Endothelial cell of umbilical vein (primary cell): ENCODE measurements around the gene RMP24.

Experiments used
- BruUV-seq: library from RNA; stranded (reverse); fragments of 400-500 nt; replicated peaks from 2 replicates; lab custom pipeline; 2021; lab: Mats Ljungman, UMichigan
- CTCF ChIA-PET: fragments of 300-600, 350-600 bp; sonication (Branson Sonifier 250); formaldehyde crosslinking; loops from one replicate; lab custom pipeline; 2021; ENCODE audit warnings: antibody characterized with exemption, inconsistent platforms; lab: Charles Lee
- POLR2A ChIA-PET: fragments of 300-600, 350-600 bp; sonication (Branson Sonifier 250); formaldehyde crosslinking; loops from one replicate; lab custom pipeline; 2021; ENCODE audit warnings: antibody characterized with exemption, inconsistent platforms; lab: Charles Lee
- DNase-seq: peaks from one replicate; pipeline ENCODE4 v3.0.0-alpha.2; 2011; ENCODE audit warnings: low read depth, low spot score
- FAIRE-seq: peaks from 2 replicates; lab custom pipeline; 2011; peaks lifted over from hg19 to GRCh38; lab: Jason Lieb, UNC
- H2AFZ ChIP-seq: 2 replicates; pipeline ENCODE4 v1.6.0; 2012; ENCODE audit warnings: low read depth, low read length, control low read depth, inconsistent platforms
- H3K27ac ChIP-seq: 2 replicates; pipeline ENCODE4 v1.5.1; 2011; ENCODE audit warnings: low read depth, mild to moderate bottlenecking, control low read depth, low read length, moderate library complexity; ENCODE audit not compliant: insufficient read depth
- H3K27me3 ChIP-seq, 2 experiments: 2 replicates each; pipeline versions ENCODE4 v1.6.0 to v1.6.1; 2011; ENCODE audit warnings: low read length in 2 of 2, mixed read lengths in 1 of 2; ENCODE audit not compliant: control insufficient read depth in 2 of 2, insufficient read depth in 2 of 2
- H3K36me3 ChIP-seq, 2 experiments: 2 replicates in 1 of 2; 3 replicates in 1 of 2; pipeline ENCODE4 v1.5.1; 2011; ENCODE audit warnings: low read length in 2 of 2, mild to moderate bottlenecking in 1 of 2, moderate library complexity in 1 of 2; ENCODE audit not compliant: control insufficient read depth in 2 of 2, insufficient read depth in 2 of 2; ENCODE audit errors: extremely low read depth in 1 of 2
- H3K4me1 ChIP-seq: 3 replicates; pipeline ENCODE4 v1.5.1; 2011; ENCODE audit warnings: mild to moderate bottlenecking, low read length; ENCODE audit not compliant: control insufficient read depth, insufficient read depth; ENCODE audit errors: extremely low read depth
- H3K4me2 ChIP-seq: 2 replicates; pipeline ENCODE4 v1.6.1; 2011; ENCODE audit warnings: low read length, control low read depth, mixed read lengths; ENCODE audit not compliant: insufficient read depth
- H3K4me3 ChIP-seq, 3 experiments: fragments of 200-600 bp in 1 of 3; sonication (generic), shearing (Covaris generic) in 1 of 3; replicated peaks in 1 of 3; 2 replicates each; pipeline ENCODE4 v1.5.1; 2011 to 2016; ENCODE audit warnings: control low read depth in 3 of 3, low read length in 3 of 3, mild to moderate bottlenecking in 2 of 3, inconsistent platforms in 1 of 3, low read depth in 1 of 3, moderate library complexity in 1 of 3; ENCODE audit not compliant: insufficient read depth in 1 of 3
- H3K79me2 ChIP-seq: 2 replicates; pipeline ENCODE4 v1.6.0; 2012; ENCODE audit warnings: low read length, inconsistent platforms; ENCODE audit not compliant: control insufficient read depth, insufficient read depth
- H3K9ac ChIP-seq: replicated peaks from 2 replicates; pipeline ENCODE3; 2011; ENCODE audit warnings: low read length, control low read depth; ENCODE audit not compliant: insufficient read depth; ENCODE audit errors: extremely low read depth
- H3K9me1 ChIP-seq: replicated peaks from 3 replicates; pipeline ENCODE4 v1.6.0; 2011; ENCODE audit warnings: mild to moderate bottlenecking, low read length; ENCODE audit not compliant: control insufficient read depth, insufficient read depth; ENCODE audit errors: extremely low read depth
- H3K9me3 ChIP-seq: replicated peaks from 2 replicates; pipeline ENCODE4 v1.5.1; 2012; ENCODE audit warnings: low read length, inconsistent platforms; ENCODE audit not compliant: control insufficient read depth, insufficient read depth
- H4K20me1 ChIP-seq: replicated peaks from 2 replicates; pipeline ENCODE3; 2011; ENCODE audit warnings: mild to moderate bottlenecking, low read length; ENCODE audit not compliant: control insufficient read depth, insufficient read depth; ENCODE audit errors: extremely low read depth
- EZH2 ChIP-seq: IDR thresholded peaks from 2 replicates; pipeline ENCODE4 v1.6.1; 2012; ENCODE audit warnings: borderline replicate concordance, low read depth, mild to moderate bottlenecking, moderate library complexity, low read length, inconsistent platforms; ENCODE audit not compliant: severe bottlenecking
- FOS ChIP-seq: IDR thresholded peaks from 2 replicates; pipeline ENCODE4 v1.6.1; 2011; ENCODE audit warnings: mild to moderate bottlenecking, low read length, moderate library complexity, borderline replicate concordance; ENCODE audit not compliant: insufficient read depth
- GATA2 ChIP-seq: IDR thresholded peaks from 2 replicates; pipeline ENCODE4 v1.7.0; 2011; ENCODE audit warnings: low read depth, mild to moderate bottlenecking, moderate library complexity, mixed read lengths, low read length; ENCODE audit not compliant: insufficient read length, insufficient read depth
- JUN ChIP-seq: IDR thresholded peaks from 2 replicates; pipeline ENCODE4 v1.6.1; 2011; ENCODE audit warnings: borderline replicate concordance, low read depth; ENCODE audit not compliant: insufficient read length, insufficient read depth
- MYC ChIP-seq: IDR thresholded peaks from one replicate; pipeline ENCODE4 v1.6.1; 2011; ENCODE audit warnings: mild to moderate bottlenecking, low read depth, low read length
- POLR2A ChIP-seq: IDR thresholded peaks from 2 replicates; pipeline ENCODE4 v1.6.1; 2012; ENCODE audit warnings: low read depth, mild to moderate bottlenecking, control low read depth, low read length
- POLR2AphosphoS5 ChIP-seq: IDR thresholded peaks from 2 replicates; pipeline ENCODE4 v1.6.1; 2012; ENCODE audit warnings: low read depth, mild to moderate bottlenecking, control low read depth, low read length, moderate library complexity; ENCODE audit not compliant: insufficient read depth
- dilution Hi-C: fragments of 300-500 bp; cut with MboI; formaldehyde crosslinking; loops from one replicate; pipeline ENCODE4 v1.15.0; 2019; ENCODE audit warnings: low sequenced_read_pairs; ENCODE audit not compliant: extremely low pct_ligation_motif_present
- intact Hi-C: fragments of 100-400 bp; cut with micrococcal nuclease; formaldehyde crosslinking; loops from one replicate; pipeline ENCODE4 v1.10.0; 2022
- TF ChIP-seq, protein P1 (sequence below): IDR thresholded peaks from 2 replicates; pipeline ENCODE4 v1.6.1; 2011; ENCODE audit not compliant: insufficient read depth, insufficient read length
- TF ChIP-seq, protein P2 (sequence below), 2 donors: IDR thresholded peaks; 1 replicate in 1 of 2; 2 replicates in 1 of 2; pipeline ENCODE4 v1.5.1; 2011; ENCODE audit warnings: low read length in 2 of 2, mild to moderate bottlenecking in 2 of 2, moderate library complexity in 2 of 2, control low read depth in 1 of 2, inconsistent platforms in 1 of 2, low read depth in 1 of 2; ENCODE audit not compliant: insufficient read depth in 1 of 2; ENCODE audit errors: extremely low read depth in 1 of 2

RMP24 gene

DNA sequence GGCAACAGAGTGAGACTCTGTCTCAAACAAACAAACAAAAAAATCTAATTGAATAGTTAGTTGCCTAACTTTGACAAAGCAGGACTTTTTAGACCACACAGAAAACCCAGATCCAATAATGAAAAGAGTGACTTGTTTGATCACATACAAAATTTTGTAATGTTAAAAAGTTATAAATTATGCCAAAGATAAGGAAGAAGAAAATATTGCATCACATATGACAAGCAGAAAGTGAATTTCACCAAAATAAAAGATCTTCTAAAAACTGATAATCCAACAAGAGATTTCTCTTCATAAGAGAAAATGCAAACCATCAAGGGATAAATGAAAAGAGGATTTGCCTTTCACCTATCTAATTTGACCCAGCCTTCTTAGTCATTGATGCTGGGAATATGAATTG is 2.8 kb upstream of the RMP24 start:
- H3K4me1 ChIP-seq, result peaks cover 18% of the 10 kb centered on the region
- H3K27me3 ChIP-seq, result peaks cover 4 to 7% of the 10 kb centered on the region in 2 experiments
- no peaks in the 10 kb centered on the region for H3K9me3 ChIP-seq
- no peaks in the 10 kb centered on the region for H3K36me3 ChIP-seq
- H3K9me1 ChIP-seq, result no peaks in the 10 kb centered on the region
- no peak overlapping the region for H3K27ac ChIP-seq
- TF ChIP-seq EZH2 (no peak), JUN (no peak), GATA2 (no peak), POLR2A (no peak), MYC (no peak), POLR2AphosphoS5 (no peak), FOS (no peak)
- TF ChIP-seq, protein P1, sequence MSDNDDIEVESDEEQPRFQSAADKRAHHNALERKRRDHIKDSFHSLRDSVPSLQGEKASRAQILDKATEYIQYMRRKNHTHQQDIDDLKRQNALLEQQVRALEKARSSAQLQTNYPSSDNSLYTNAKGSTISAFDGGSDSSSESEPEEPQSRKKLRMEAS, result no peak
- TF ChIP-seq, protein P2, sequence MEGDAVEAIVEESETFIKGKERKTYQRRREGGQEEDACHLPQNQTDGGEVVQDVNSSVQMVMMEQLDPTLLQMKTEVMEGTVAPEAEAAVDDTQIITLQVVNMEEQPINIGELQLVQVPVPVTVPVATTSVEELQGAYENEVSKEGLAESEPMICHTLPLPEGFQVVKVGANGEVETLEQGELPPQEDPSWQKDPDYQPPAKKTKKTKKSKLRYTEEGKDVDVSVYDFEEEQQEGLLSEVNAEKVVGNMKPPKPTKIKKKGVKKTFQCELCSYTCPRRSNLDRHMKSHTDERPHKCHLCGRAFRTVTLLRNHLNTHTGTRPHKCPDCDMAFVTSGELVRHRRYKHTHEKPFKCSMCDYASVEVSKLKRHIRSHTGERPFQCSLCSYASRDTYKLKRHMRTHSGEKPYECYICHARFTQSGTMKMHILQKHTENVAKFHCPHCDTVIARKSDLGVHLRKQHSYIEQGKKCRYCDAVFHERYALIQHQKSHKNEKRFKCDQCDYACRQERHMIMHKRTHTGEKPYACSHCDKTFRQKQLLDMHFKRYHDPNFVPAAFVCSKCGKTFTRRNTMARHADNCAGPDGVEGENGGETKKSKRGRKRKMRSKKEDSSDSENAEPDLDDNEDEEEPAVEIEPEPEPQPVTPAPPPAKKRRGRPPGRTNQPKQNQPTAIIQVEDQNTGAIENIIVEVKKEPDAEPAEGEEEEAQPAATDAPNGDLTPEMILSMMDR (IDR thresholded peaks at IDR 0.05; ENCODE audit: extremely low read depth in 1 of 2, insufficient read depth in 1 of 2, low read depth in 1 of 2, low read length in 2 of 2), result no peak
- intact Hi-C loops (loop anchor here (5.0 to 10.0 kb wide), 4 partner anchors 385 to 727 kb away; partner anchors contain the start of genes GALNT1 and ZNF397), dilution Hi-C loops (no loop called here)
- ChIA-PET CTCF (no interaction called here), POLR2A (no interaction called here)
- no peak overlapping the region for H3K4me3 ChIP-seq
- H4K20me1 ChIP-seq, result no peaks in the 10 kb centered on the region
- DNase-seq (no peak), FAIRE-seq (no peak)
- no peak overlapping the region for H3K9ac ChIP-seq
- no peak overlapping the region for H2AFZ ChIP-seq
- H3K4me2 ChIP-seq, result no peak overlapping the region
- no TSS peak for BruUV-seq
- peaks cover 17% of the 10 kb centered on the region for H3K79me2 ChIP-seq
